Natural killer cell (primary cell): ENCODE results near the gene DRC3. TPM values are rescaled to one million over a fixed set of nuclear protein-coding genes. Genes with fewer than 3 reads are reported as not detected.

Experiments used
- ATAC-seq, 3 donors: fragments of 150-1000 bp in 2 of 3; fragments of 200-7000 bp in 1 of 3; cut with Tn5 transposase; 1 replicate in 1 of 3; 2 replicates in 2 of 3; pipeline ENCODE4 v1.10.0; 2021; ENCODE audit warnings: mild to moderate bottlenecking in 2 of 3, moderate library complexity in 2 of 3
- DNase-seq, 2 donors: peaks; one replicate each; pipeline versions ENCODE4 v3.0.0 to v3.0.0-alpha.2; 2013 to 2021; ENCODE audit warnings: mixed read lengths in 1 of 2
- H3K27ac ChIP-seq: one replicate; pipeline ENCODE4 v1.5.1; 2013; ENCODE audit warnings: mild to moderate bottlenecking, low read length
- H3K27me3 ChIP-seq: one replicate; pipeline ENCODE4 v1.6.1; 2013; ENCODE audit warnings: low read length; ENCODE audit not compliant: control insufficient read depth, insufficient read depth
- H3K36me3 ChIP-seq: one replicate; pipeline ENCODE4 v1.6.1; 2013; ENCODE audit warnings: low read length; ENCODE audit not compliant: control insufficient read depth, insufficient read depth
- H3K4me1 ChIP-seq: one replicate; pipeline ENCODE4 v1.6.1; 2013; ENCODE audit warnings: low read length; ENCODE audit not compliant: control insufficient read depth, insufficient read depth
- H3K4me3 ChIP-seq: one replicate; pipeline ENCODE4 v1.5.1; 2013; ENCODE audit warnings: low read length
- H3K9me3 ChIP-seq: one replicate; pipeline ENCODE4 v1.6.1; 2013; ENCODE audit warnings: low read length; ENCODE audit not compliant: control insufficient read depth, insufficient read depth
- H3K27ac Mint-ChIP-seq, 2 donors: one replicate each; pipeline ENCODE4 v1.8.0; 2022; ENCODE audit warnings: mild to moderate bottlenecking in 2 of 2, mixed read lengths in 2 of 2, moderate library complexity in 1 of 2
- H3K27me3 Mint-ChIP-seq, 2 donors: one replicate each; pipeline ENCODE4 v1.8.0; 2022; ENCODE audit warnings: low read depth in 2 of 2, mixed read lengths in 2 of 2
- H3K36me3 Mint-ChIP-seq: one replicate; pipeline ENCODE4 v1.8.0; 2022; ENCODE audit warnings: mixed read lengths
- H3K4me1 Mint-ChIP-seq, 2 donors: one replicate each; pipeline ENCODE4 v1.8.0; 2022; ENCODE audit warnings: mixed read lengths in 2 of 2
- H3K4me3 Mint-ChIP-seq: one replicate; pipeline ENCODE4 v1.8.0; 2022; ENCODE audit warnings: mild to moderate bottlenecking, moderate library complexity, mixed read lengths
- H3K9me3 Mint-ChIP-seq, 2 donors: one replicate each; pipeline ENCODE4 v1.8.0; 2022; ENCODE audit warnings: mixed read lengths in 2 of 2
- WGBS: methylation state at CpG from one replicate; pipeline ENCODE4 v1.1.7; 2013; ENCODE audit warnings: missing lambda C conversion rate; ENCODE audit not compliant: insufficient coverage; 5-methylcytosine and 5-hydroxymethylcytosine counted together
- intact Hi-C: fragments of 100-400 bp; cut with micrococcal nuclease; formaldehyde crosslinking; loops from one replicate; pipeline ENCODE4 v1.14.2; 2022
- total RNA-seq, 4 donors: library from RNA; stranded (reverse); fragments of 120-200 nt in 1 of 4; gene quantifications; one replicate each; pipeline versions ENCODE4 v1.2.3 to v1.2.4, GENCODE V29; 2013 to 2022
- TF ChIP-seq, protein P1 (sequence below): fragments of 200-600 bp; IDR thresholded peaks from one replicate; pipeline ENCODE4 v1.8.0; 2022; ENCODE audit warnings: antibody characterized with exemption

The DRC3 gene
- total RNA-seq, 3 donors from 2014 or later (not counting 1 experiment from before 2014, with no cell fraction given), result 0.26 to 0.78 TPM; not detected in 1

DNA sequence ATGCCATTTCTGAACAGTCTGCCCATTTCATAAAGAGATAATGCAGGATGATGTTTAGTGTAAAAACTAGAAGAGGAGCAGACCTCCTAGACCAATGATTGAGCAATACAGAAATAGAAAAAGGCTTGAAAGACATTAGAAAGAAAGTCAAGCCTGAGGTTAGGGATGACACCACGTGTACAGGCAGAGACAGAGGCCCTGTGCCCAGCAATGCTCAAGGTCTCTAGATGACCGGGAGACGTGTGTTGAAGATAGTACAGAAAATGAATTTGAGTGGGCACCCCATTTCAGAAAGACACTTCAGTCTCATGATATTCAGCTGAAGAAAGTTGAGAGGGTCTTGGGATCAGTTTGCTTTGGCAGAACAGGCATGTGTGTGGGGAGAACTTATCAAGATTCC is 71.9 kb downstream of the DRC3 start:
- Mint-ChIP-seq H3K27ac (no peak overlapping the region), H3K4me1 (peaks cover 20 to 27% of the 10 kb centered on the region in 2 donors), H3K36me3 (no peaks in the 10 kb centered on the region), H3K4me3 (no peak overlapping the region), H3K9me3 (no peaks in the 10 kb centered on the region), H3K27me3 (no peaks in the 10 kb centered on the region)
- H3K27me3 ChIP-seq, result no peaks in the 10 kb centered on the region
- H3K4me3 ChIP-seq, result no peak overlapping the region
- DNase-seq (no peak), ATAC-seq (no peak)
- peaks cover 11% of the 10 kb centered on the region for H3K4me1 ChIP-seq
- intact Hi-C loops, result no loop called here
- TF ChIP-seq, protein P1, sequence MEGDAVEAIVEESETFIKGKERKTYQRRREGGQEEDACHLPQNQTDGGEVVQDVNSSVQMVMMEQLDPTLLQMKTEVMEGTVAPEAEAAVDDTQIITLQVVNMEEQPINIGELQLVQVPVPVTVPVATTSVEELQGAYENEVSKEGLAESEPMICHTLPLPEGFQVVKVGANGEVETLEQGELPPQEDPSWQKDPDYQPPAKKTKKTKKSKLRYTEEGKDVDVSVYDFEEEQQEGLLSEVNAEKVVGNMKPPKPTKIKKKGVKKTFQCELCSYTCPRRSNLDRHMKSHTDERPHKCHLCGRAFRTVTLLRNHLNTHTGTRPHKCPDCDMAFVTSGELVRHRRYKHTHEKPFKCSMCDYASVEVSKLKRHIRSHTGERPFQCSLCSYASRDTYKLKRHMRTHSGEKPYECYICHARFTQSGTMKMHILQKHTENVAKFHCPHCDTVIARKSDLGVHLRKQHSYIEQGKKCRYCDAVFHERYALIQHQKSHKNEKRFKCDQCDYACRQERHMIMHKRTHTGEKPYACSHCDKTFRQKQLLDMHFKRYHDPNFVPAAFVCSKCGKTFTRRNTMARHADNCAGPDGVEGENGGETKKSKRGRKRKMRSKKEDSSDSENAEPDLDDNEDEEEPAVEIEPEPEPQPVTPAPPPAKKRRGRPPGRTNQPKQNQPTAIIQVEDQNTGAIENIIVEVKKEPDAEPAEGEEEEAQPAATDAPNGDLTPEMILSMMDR, result no peak
- no peaks in the 10 kb centered on the region for H3K9me3 ChIP-seq
- 93% methylated on average over 3 of the region's 3 CpGs for WGBS
- peaks cover 7% of the 10 kb centered on the region for H3K36me3 ChIP-seq
- H3K27ac ChIP-seq, result no peak overlapping the region

DNA sequence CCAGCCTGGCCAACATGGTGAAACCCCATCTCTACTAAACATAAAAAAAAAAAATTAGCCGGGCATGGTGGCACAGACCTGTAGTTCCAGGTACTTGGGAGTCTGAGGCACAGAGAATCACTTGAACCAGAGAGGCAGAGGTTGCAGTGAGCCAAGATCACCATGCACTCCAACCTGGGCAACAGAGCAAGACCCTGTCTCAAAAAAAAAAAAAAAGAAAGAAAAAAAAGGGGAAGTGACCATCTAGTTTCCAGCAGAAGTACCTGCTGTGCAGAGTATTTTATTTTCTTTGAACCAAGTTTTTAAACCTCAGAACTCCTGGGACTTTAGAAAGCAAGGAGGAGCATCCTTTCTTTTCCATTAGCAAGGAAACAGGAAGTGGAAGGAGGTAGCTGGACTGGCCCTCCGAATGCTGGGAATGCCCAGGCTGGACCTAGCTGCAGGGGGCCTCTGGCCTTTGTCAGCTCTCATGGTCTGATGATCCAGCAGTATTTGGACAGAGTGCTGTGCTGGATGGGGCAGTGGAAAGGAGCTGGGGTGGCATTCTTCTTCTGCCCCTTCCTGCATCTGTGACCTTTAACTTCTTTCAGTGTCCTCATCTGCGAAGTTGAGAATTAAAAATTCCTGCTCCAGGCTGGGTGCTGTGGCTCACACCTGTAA is 73.2 kb downstream of the DRC3 start:
- TF ChIP-seq, protein P1, result no peak
- no peak for DNase-seq
- Histone ChIP-seq H3K4me3 (no peak overlapping the region), H3K36me3 (peaks cover 7% of the 10 kb centered on the region), H3K9me3 (no peaks in the 10 kb centered on the region), H3K4me1 (peaks cover under 1% of the 10 kb centered on the region), H3K27me3 (no peaks in the 10 kb centered on the region), H3K27ac (no peak overlapping the region)
- Mint-ChIP-seq H3K36me3 (no peaks in the 10 kb centered on the region), H3K4me3 (no peak overlapping the region), H3K27ac (no peak overlapping the region), H3K27me3 (no peaks in the 10 kb centered on the region), H3K4me1 (peaks cover 11 to 16% of the 10 kb centered on the region in 2 donors), H3K9me3 (no peaks in the 10 kb centered on the region)
- 96% methylated on average over 3 of the region's 3 CpGs for WGBS
- no peak for ATAC-seq
- intact Hi-C loops, result no loop called here

DNA sequence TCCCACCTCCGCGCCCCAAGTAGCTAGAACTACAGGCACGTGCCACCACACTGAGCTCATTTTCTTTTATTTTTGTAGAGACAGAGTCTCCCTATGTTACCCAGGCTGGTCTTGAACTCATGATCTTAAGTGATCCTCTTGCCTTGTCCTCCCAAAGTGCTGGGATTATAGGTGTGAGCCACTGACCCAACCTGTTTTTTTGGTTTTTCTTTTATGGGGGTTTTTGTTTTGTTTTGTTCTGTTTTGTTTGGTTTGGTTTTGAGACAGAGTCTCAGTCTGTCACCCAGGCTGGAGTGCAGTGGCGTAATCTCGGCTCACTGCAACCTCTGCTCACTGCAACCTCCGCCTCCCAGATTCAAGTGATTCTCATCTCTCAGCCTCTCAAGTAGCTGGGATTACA is 82.9 kb downstream of the DRC3 start:
- H3K4me1 Mint-ChIP-seq, result no peaks in the 10 kb centered on the region

More for the DNA sequence above, 82.9 kb downstream of the DRC3 start:
- H3K27me3 ChIP-seq, result no peaks in the 10 kb centered on the region
- ATAC-seq (no peak), DNase-seq (no peak)
- peaks cover 29% of the 10 kb centered on the region for H3K36me3 ChIP-seq
- H3K4me1 ChIP-seq, result no peaks in the 10 kb centered on the region
- no peak overlapping the region for H3K4me3 Mint-ChIP-seq
- H3K27me3 Mint-ChIP-seq, result no peaks in the 10 kb centered on the region
- intact Hi-C loops, result no loop called here
- no peak overlapping the region for H3K4me3 ChIP-seq
- TF ChIP-seq, protein P1, result no peak
- H3K9me3 ChIP-seq, result no peaks in the 10 kb centered on the region
- peaks cover 13% of the 10 kb centered on the region for H3K36me3 Mint-ChIP-seq
- H3K27ac ChIP-seq, result no peak overlapping the region
- no peaks in the 10 kb centered on the region for H3K9me3 Mint-ChIP-seq
- no peak overlapping the region for H3K27ac Mint-ChIP-seq
- 100% methylated on average over 6 of the region's 6 CpGs for WGBS
